Upper lobe of right lung (tissue), 1 donor: Measurements from ENCODE around the gene BMF. TPM values are rescaled to one million over a fixed set of nuclear protein-coding genes. Genes with fewer than 3 reads are reported as not detected.

ENCODE experiments used
- ATAC-seq: fragments of 200-7000 bp; cut with Tn5 transposase; one replicate; pipeline ENCODE4 v1.9.1; 2020; ENCODE audit warnings: mild to moderate bottlenecking, moderate library complexity
- DNase-seq: peaks from one replicate; pipeline ENCODE4 v3.0.0-alpha.2; 2020
- H3K27ac ChIP-seq: fragments of 200-600 bp; one replicate; pipeline ENCODE4 v1.8.0; 2022
- H3K27me3 ChIP-seq: fragments of 200-600 bp; one replicate; pipeline ENCODE4 v1.8.0; 2022; ENCODE audit warnings: mild to moderate bottlenecking
- H3K36me3 ChIP-seq: fragments of 200-600 bp; one replicate; pipeline ENCODE4 v1.8.0; 2022
- H3K4me1 ChIP-seq: fragments of 200-600 bp; one replicate; pipeline ENCODE4 v1.8.0; 2022
- H3K4me3 ChIP-seq: fragments of 200-600 bp; one replicate; pipeline ENCODE4 v1.8.0; 2022; ENCODE audit warnings: mild to moderate bottlenecking
- H3K9me3 ChIP-seq: fragments of 200-600 bp; one replicate; pipeline ENCODE4 v1.8.0; 2022
- CTCF ChIP-seq: fragments of 200-600 bp; IDR thresholded peaks from one replicate; pipeline ENCODE4 v1.8.0; 2022; ENCODE audit warnings: antibody characterized with exemption
- intact Hi-C: fragments of 100-400 bp; cut with DNase I; formaldehyde crosslinking; loops from one replicate; pipeline ENCODE4 v1.11.0; 2022
- total RNA-seq: library from RNA; stranded (reverse); fragmentation: NEBNext Ultra II Directional; extraction: Animal tissue kit (Norgen Biotek cat#: 25700); gene quantifications from one replicate; pipeline ENCODE4 v1.2.1, GENCODE V29; 2021
- donor health status: DM: no; HTN: yes; CAD: no; lungs with severe emphysema.

The BMF gene
- total RNA-seq, 1 donor from 2014 or later: 15.4 TPM

DNA sequence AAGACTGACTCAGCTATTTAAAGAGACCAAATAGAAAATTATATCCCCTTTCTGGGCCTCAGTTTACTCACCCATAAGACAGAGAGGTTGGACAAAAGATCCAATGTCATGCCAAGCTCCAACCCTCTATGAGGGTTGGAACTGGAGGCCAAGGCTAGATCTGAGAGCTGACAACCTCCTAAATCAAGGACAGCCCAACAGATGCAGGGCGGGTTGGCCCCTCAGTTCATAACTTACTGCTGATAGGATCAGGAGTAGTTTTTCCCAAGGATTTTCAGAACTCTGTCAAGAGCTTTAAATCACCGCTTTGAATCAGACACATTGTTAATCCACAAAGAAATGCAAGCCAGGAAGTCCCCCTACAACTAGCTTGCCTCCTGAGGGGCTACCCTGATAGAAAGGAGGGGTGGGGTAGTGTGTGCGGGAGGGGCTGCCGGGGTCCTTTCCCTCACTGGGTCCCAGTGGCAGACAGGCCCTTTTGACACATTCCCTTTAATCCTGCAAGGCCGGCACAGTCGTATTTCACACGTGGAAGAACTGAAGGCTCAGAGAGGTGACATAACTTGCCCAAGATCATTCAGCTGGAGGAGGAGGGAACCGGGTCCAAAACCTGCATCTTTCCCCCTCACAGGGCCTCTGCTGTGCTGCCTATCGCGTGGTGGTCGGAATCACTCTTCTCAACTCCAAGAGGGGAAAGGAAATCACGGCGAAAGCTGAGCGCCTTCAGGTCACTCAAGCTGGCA is 21.4 kb downstream of the BMF start:
- no peak for TF ChIP-seq CTCF

GRCh38 chr15:40085266-40085665 is 23.4 kb downstream of the BMF start:
- intact Hi-C loops: no loop called here
- H3K9me3 ChIP-seq: no peaks in the 10 kb centered on the region
- peaks cover 33% of the 10 kb centered on the region for H3K4me1 ChIP-seq
- H3K36me3 ChIP-seq: peaks cover 2% of the 10 kb centered on the region
- no peak overlapping the region for H3K4me3 ChIP-seq
- DNase-seq (no peak), ATAC-seq (no peak)
- TF ChIP-seq CTCF: no peak
- H3K27me3 ChIP-seq: no peaks in the 10 kb centered on the region
- no peak overlapping the region for H3K27ac ChIP-seq

More for the DNA sequence above, 21.4 kb downstream of the BMF start:
- Histone ChIP-seq H3K27me3 (no peaks in the 10 kb centered on the region), H3K4me1 (peaks cover 26% of the 10 kb centered on the region), H3K27ac (no peak overlapping the region), H3K36me3 (peaks cover 14% of the 10 kb centered on the region), H3K4me3 (no peak overlapping the region), H3K9me3 (no peaks in the 10 kb centered on the region)
- peak; percentile 26 for DNase-seq
- intact Hi-C loops: no loop called here
- no peak for ATAC-seq

GRCh38 chr15:40084650-40085049 is 24.0 kb downstream of the BMF start:
- Histone ChIP-seq H3K9me3 (no peaks in the 10 kb centered on the region), H3K4me3 (no peak overlapping the region), H3K27me3 (no peaks in the 10 kb centered on the region), H3K27ac (no peak overlapping the region), H3K4me1 (peaks cover 33% of the 10 kb centered on the region), H3K36me3 (no peaks in the 10 kb centered on the region)
- DNase-seq: peak; percentile 19
- intact Hi-C loops: no loop called here
- no peak for TF ChIP-seq CTCF
- no peak for ATAC-seq

- DNase-seq (no peak), ATAC-seq (peak; percentile 26)
- peak overlapping the region; percentile 81 for H3K27ac ChIP-seq
- no peaks in the 10 kb centered on the region for H3K36me3 ChIP-seq
- H3K4me1 ChIP-seq: peaks cover 19% of the 10 kb centered on the region
- H3K4me3 ChIP-seq: peak overlapping the region; percentile 37
- intact Hi-C loops: no loop called here
- no peak for TF ChIP-seq CTCF
- no peaks in the 10 kb centered on the region for H3K27me3 ChIP-seq
- no peaks in the 10 kb centered on the region for H3K9me3 ChIP-seq
Observed at GRCh38 chr15:40082195-40082883, 26.3 kb downstream of the BMF start.

DNA sequence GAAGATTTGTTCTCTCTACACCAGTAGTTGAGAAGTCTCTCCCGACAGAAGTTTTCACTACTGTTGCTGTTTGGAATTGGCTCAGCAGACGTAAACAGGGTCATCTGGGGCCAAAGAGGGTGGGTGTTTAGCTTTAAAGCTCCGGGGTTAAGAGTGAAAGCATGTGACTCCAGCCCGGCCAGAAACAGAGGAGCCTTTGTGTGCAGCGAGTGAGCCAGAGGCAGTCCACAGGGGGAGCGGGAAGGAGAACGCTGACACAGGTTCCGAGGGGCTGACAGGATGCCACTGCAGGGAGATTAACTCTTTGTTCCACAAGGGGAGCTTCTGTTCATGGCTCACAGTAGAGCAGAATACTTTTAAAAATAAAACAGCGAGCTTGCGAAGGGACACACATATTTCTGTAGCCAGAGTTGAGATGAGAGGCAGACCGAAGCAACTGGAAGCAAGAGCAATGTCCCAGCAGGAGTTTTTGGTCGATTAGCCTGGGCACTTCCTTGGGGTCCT is 26.9 kb downstream of the BMF start:
- no peak for DNase-seq
- H3K4me3 ChIP-seq: peak overlapping the region; percentile 37
- peaks cover 19% of the 10 kb centered on the region for H3K4me1 ChIP-seq
- intact Hi-C loops: no loop called here
- H3K9me3 ChIP-seq: no peaks in the 10 kb centered on the region
- H3K36me3 ChIP-seq: no peaks in the 10 kb centered on the region
- no peak for TF ChIP-seq CTCF
- no peaks in the 10 kb centered on the region for H3K27me3 ChIP-seq
- peak; percentile 89 for ATAC-seq
- H3K27ac ChIP-seq: peak overlapping the region; percentile 81
